Neural progenitor cell (in vitro differentiated cells): ENCODE measurements around the gene BRD2.

ENCODE experiments used
- EZH2 ChIP-seq: fragments of 200-600 bp; sonication (generic); IDR thresholded peaks from 2 replicates; pipeline ENCODE4 v1.6.1; 2017; ENCODE audit warnings: antibody characterized with exemption, mild to moderate bottlenecking, moderate library complexity
- TF ChIP-seq, protein P1 (sequence below): fragments of 200-600 bp; sonication (generic); IDR thresholded peaks from 2 replicates; pipeline ENCODE4 v1.5.1; 2017; ENCODE audit warnings: antibody characterized with exemption, mild to moderate bottlenecking

DNA sequence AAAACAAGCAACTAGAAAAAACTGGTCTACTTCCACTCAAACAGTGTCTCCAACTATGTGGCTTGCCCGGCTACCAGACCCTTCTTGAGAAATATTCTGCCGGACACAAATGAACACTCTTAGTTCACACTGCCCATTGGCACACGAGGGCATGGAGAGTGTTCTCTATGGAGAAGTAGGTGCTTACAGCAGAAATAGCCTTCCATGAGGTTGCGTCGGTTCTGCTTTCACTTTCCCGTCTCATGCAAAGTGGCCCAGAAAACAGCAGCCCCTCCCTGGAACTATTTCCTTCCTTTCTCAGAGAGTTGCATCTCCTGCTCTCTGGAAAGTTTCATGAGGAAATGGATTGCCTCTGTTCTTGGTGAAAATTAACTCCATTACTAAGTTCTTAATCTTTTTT, 50.5 kb downstream of the BRD2 start:
- no peak for TF ChIP-seq EZH2
- TF ChIP-seq, protein P1, sequence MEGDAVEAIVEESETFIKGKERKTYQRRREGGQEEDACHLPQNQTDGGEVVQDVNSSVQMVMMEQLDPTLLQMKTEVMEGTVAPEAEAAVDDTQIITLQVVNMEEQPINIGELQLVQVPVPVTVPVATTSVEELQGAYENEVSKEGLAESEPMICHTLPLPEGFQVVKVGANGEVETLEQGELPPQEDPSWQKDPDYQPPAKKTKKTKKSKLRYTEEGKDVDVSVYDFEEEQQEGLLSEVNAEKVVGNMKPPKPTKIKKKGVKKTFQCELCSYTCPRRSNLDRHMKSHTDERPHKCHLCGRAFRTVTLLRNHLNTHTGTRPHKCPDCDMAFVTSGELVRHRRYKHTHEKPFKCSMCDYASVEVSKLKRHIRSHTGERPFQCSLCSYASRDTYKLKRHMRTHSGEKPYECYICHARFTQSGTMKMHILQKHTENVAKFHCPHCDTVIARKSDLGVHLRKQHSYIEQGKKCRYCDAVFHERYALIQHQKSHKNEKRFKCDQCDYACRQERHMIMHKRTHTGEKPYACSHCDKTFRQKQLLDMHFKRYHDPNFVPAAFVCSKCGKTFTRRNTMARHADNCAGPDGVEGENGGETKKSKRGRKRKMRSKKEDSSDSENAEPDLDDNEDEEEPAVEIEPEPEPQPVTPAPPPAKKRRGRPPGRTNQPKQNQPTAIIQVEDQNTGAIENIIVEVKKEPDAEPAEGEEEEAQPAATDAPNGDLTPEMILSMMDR: no peak
